IMR-90 (cell line): ENCODE measurements around the gene UNC5A. TPM values are rescaled to one million over a fixed set of nuclear protein-coding genes. Genes with fewer than 3 reads are reported as not detected.

Experiments
- ATAC-seq: fragments of 200-7000 bp; cut with Tn5 transposase; 2 replicates; pipeline ENCODE4 v1.9.1; 2020; ENCODE audit warnings: low read depth, mild to moderate bottlenecking, moderate library complexity
- BruUV-seq: library from RNA; stranded (reverse); fragments of 400-500 nt; replicated peaks from 2 replicates; lab custom pipeline; 2021; lab: Mats Ljungman, UMichigan
- CTCF ChIA-PET: fragments of 300-600 bp; formaldehyde crosslinking; extraction: SDS; loops from one replicate; lab custom pipeline; 2021; ENCODE audit warnings: antibody characterized with exemption; lab: Yijun Ruan, JAX
- POLR2A ChIA-PET: fragments of 300-600 bp; sonication (Branson Sonifier 250); formaldehyde crosslinking; loops from one replicate; lab custom pipeline; 2022; ENCODE audit warnings: antibody characterized with exemption; ENCODE audit not compliant: unreplicated experiment; lab: Charles Lee
- DNase-seq: peaks from one replicate; pipeline ENCODE4 v3.0.0; 2013
- H2AFZ ChIP-seq: replicated peaks from 2 replicates; pipeline ENCODE3; 2013; ENCODE audit warnings: low read length, mild to moderate bottlenecking; ENCODE audit not compliant: poor library complexity
- H2AK5ac ChIP-seq: 2 replicates; pipeline ENCODE4 v1.6.1; 2013; ENCODE audit warnings: low read depth, low read length, inconsistent platforms
- H2AK9ac ChIP-seq: replicated peaks from 2 replicates; pipeline ENCODE3; 2013; ENCODE audit warnings: mild to moderate bottlenecking, low read depth, low read length, moderate library complexity; ENCODE audit not compliant: poor library complexity
- H2BK120ac ChIP-seq: 2 replicates; pipeline ENCODE4 v1.6.1; 2013; ENCODE audit warnings: low read depth, low read length, inconsistent platforms
- H2BK15ac ChIP-seq: 3 replicates; pipeline ENCODE4 v1.6.1; 2013; ENCODE audit warnings: low read depth, low read length, inconsistent platforms
- H2BK20ac ChIP-seq: 2 replicates; pipeline ENCODE4 v1.6.1; 2013; ENCODE audit warnings: low read depth, mild to moderate bottlenecking, inconsistent platforms, low read length, moderate library complexity
- H2BK5ac ChIP-seq: 2 replicates; pipeline ENCODE4 v1.6.1; 2013; ENCODE audit warnings: mild to moderate bottlenecking, low read depth, low read length, inconsistent platforms; ENCODE audit not compliant: poor library complexity, severe bottlenecking
- H3K14ac ChIP-seq: replicated peaks from 2 replicates; pipeline ENCODE4 v1.6.1; 2013; ENCODE audit warnings: low read depth, low read length, inconsistent platforms
- H3K18ac ChIP-seq: 2 replicates; pipeline ENCODE4 v1.6.1; 2013; ENCODE audit warnings: low read depth, low read length, control low read depth
- H3K23ac ChIP-seq: 2 replicates; pipeline ENCODE4 v1.6.1; 2013; ENCODE audit warnings: low read depth, low read length, inconsistent platforms
- H3K27ac ChIP-seq: 2 replicates; pipeline ENCODE4 v1.5.1; 2013; ENCODE audit warnings: mild to moderate bottlenecking, control low read depth, low read length; ENCODE audit not compliant: insufficient read depth
- H3K27me3 ChIP-seq: 2 replicates; pipeline ENCODE4 v1.6.1; 2013; ENCODE audit warnings: low read length; ENCODE audit not compliant: control insufficient read depth, insufficient read depth
- H3K36me3 ChIP-seq: 2 replicates; pipeline ENCODE4 v1.6.1; 2013; ENCODE audit warnings: low read length, mixed read lengths; ENCODE audit not compliant: control insufficient read depth, insufficient read depth
- H3K4ac ChIP-seq: 2 replicates; pipeline ENCODE4 v1.6.1; 2013; ENCODE audit warnings: low read depth, low read length, inconsistent platforms
- H3K4me1 ChIP-seq: 2 replicates; pipeline ENCODE4 v1.6.1; 2013; ENCODE audit warnings: low read length, mixed read lengths; ENCODE audit not compliant: control insufficient read depth, insufficient read depth
- H3K4me2 ChIP-seq: 2 replicates; pipeline ENCODE4 v1.6.1; 2013; ENCODE audit warnings: low read depth, mild to moderate bottlenecking, control low read depth, low read length, moderate library complexity
- H3K4me3 ChIP-seq: 2 replicates; pipeline ENCODE4 v1.5.1; 2013; ENCODE audit warnings: low read depth, mild to moderate bottlenecking, control low read depth, low read length, moderate library complexity; ENCODE audit not compliant: insufficient read depth
- H3K56ac ChIP-seq: 2 replicates; pipeline ENCODE4 v1.6.1; 2013; ENCODE audit warnings: low read length, inconsistent platforms; ENCODE audit not compliant: insufficient read depth; ENCODE audit errors: extremely low read depth
- H3K79me1 ChIP-seq, 2 experiments: 2 replicates each; pipeline ENCODE4 v1.6.1; 2013; ENCODE audit warnings: low read length in 2 of 2, inconsistent platforms in 1 of 2, low read depth in 1 of 2
- H3K9ac ChIP-seq: 2 replicates; pipeline ENCODE4 v1.6.1; 2013; ENCODE audit warnings: low read depth, low read length, control low read depth
- H3K9me1 ChIP-seq: 2 replicates; pipeline ENCODE4 v1.6.1; 2013; ENCODE audit warnings: low read length, inconsistent platforms; ENCODE audit not compliant: insufficient read depth
- H3K9me3 ChIP-seq: 2 replicates; pipeline ENCODE4 v1.6.1; 2013; ENCODE audit warnings: low read length; ENCODE audit not compliant: control insufficient read depth, insufficient read depth
- H4K20me1 ChIP-seq: 2 replicates; pipeline ENCODE4 v1.6.1; 2013; ENCODE audit warnings: low read length, inconsistent platforms; ENCODE audit not compliant: insufficient read depth
- H4K5ac ChIP-seq: 2 replicates; pipeline ENCODE4 v1.6.1; 2013; ENCODE audit warnings: mild to moderate bottlenecking, low read depth, low read length, control low read depth
- H4K8ac ChIP-seq, 2 experiments: 2 replicates each; pipeline ENCODE4 v1.6.1; 2013; ENCODE audit warnings: low read depth in 2 of 2, low read length in 2 of 2, control low read depth in 1 of 2, inconsistent platforms in 1 of 2
- H4K91ac ChIP-seq: 2 replicates; pipeline ENCODE4 v1.6.1; 2013; ENCODE audit warnings: low read depth, low read length, inconsistent platforms; ENCODE audit not compliant: insufficient read depth
- BHLHE40 ChIP-seq: fragments of 150-350 bp; IDR thresholded peaks from 2 replicates; pipeline ENCODE4 v1.6.1; 2016; ENCODE audit warnings: mild to moderate bottlenecking, low read depth, low read length
- CEBPB ChIP-seq: IDR thresholded peaks from 2 replicates; pipeline ENCODE4 v1.6.1; 2012; ENCODE audit warnings: low read depth, low read length, improper control_type of control experiment
- CHD1 ChIP-seq: IDR thresholded peaks from 2 replicates; pipeline ENCODE4 v1.6.1; 2012; ENCODE audit warnings: low read depth, low read length, improper control_type of control experiment
- MXI1 ChIP-seq: IDR thresholded peaks from 2 replicates; pipeline ENCODE4 v1.6.1; 2012; ENCODE audit warnings: low read depth, mild to moderate bottlenecking, low read length, moderate library complexity, borderline replicate concordance
- POLR2A ChIP-seq: IDR thresholded peaks from 2 replicates; pipeline ENCODE4 v1.6.1; 2012; ENCODE audit warnings: mild to moderate bottlenecking, low read depth, low read length
- RCOR1 ChIP-seq: IDR thresholded peaks from 2 replicates; pipeline ENCODE4 v1.6.1; 2012; ENCODE audit warnings: mild to moderate bottlenecking, low read length, improper control_type of control experiment; ENCODE audit not compliant: insufficient replicate concordance
- RFX5 ChIP-seq: IDR thresholded peaks from 2 replicates; pipeline ENCODE4 v1.8.0; 2012; ENCODE audit warnings: low read depth, mild to moderate bottlenecking, low read length, moderate library complexity
- WGBS, 2 experiments: methylation state at CpG; one replicate each; pipeline versions ENCODE4 v1.1.5 to v1.1.7; 2013; ENCODE audit warnings: missing lambda C conversion rate in 2 of 2; ENCODE audit not compliant: insufficient read length in 1 of 2; ENCODE audit errors: extremely low coverage in 2 of 2; 5-methylcytosine and 5-hydroxymethylcytosine counted together
- dilution Hi-C: fragments of 300-500 bp; cut with HindIII; formaldehyde crosslinking; loops from one replicate; pipeline ENCODE4 v1.14.3; 2018; ENCODE audit warnings: low sequenced_read_pairs; ENCODE audit not compliant: unreplicated experiment
- in situ Hi-C: fragments of 300-500 bp; cut with MboI; formaldehyde crosslinking; loops from 3 replicates; pipeline ENCODE4 v1.14.3; 2019; ENCODE audit warnings: low sequenced_read_pairs, inconsistent platforms, mixed read lengths
- intact Hi-C: fragments of 100-400 bp; cut with micrococcal nuclease; formaldehyde crosslinking; loops from 2 replicates; pipeline ENCODE4 v1.10.0; 2022
- polyA plus RNA-seq, 3 experiments: library from polyadenylated mRNA; depleted of rRNA; stranded (reverse); fragments of >200 nt; gene quantifications; 2 replicates each; pipeline ENCODE4 v1.2.3, GENCODE V29; 2012; ENCODE audit warnings: low replicate concordance in 1 of 3
- total RNA-seq: library from RNA; depleted of rRNA; stranded (reverse); fragments of >200 nt; gene quantifications from 2 replicates; pipeline ENCODE4 v1.2.3, GENCODE V29; 2012

The UNC5A gene
- total and polyA plus RNA-seq, 2 of the 4 experiments (the other 2 are of a cell fraction), result not detected

GRCh38 chr5:176768174-176768970, 42.0 kb upstream of the UNC5A start (continued):
- TF ChIP-seq BHLHE40, result no peak

GRCh38 chr5:176769911-176770310, 40.4 kb upstream of the UNC5A start:
- no peak overlapping the region for H2AK9ac ChIP-seq
- H3K4me3 ChIP-seq, result no peak overlapping the region
- no peak overlapping the region for H3K56ac ChIP-seq
- H4K5ac ChIP-seq, result no peak overlapping the region
- BruUV-seq, result no TSS peak
- no peaks in the 10 kb centered on the region for H3K79me1 ChIP-seq
- no peaks in the 10 kb centered on the region for H3K36me3 ChIP-seq
- dilution Hi-C loops (no loop called here), intact Hi-C loops (no loop called here), in situ Hi-C loops (no loop called here)
- 60% methylated on average over 1 of the region's 9 CpGs; no CpG with 5 or more reads in 1 of the 2 experiments for WGBS, 2 experiments
- H3K9me1 ChIP-seq, result no peaks in the 10 kb centered on the region
- 0 out of 2 replicates have a peak, but pooled peaks cover 3% of the 10 kb centered on the region for H3K9me3 ChIP-seq
- H4K8ac ChIP-seq, result no peak overlapping the region
- no peak for ATAC-seq
- H3K14ac ChIP-seq, result no peak overlapping the region
- H2BK120ac ChIP-seq, result no peak overlapping the region
- TF ChIP-seq POLR2A, result no peak
- no peak for TF ChIP-seq CHD1
- TF ChIP-seq CEBPB, result no peak
- no peak for TF ChIP-seq MXI1
- TF ChIP-seq RCOR1, result no peak
- TF ChIP-seq RFX5, result no peak
- ChIA-PET CTCF (no interaction called here), POLR2A (no interaction called here)
- no peak overlapping the region for H3K23ac ChIP-seq
- no peak overlapping the region for H3K4me2 ChIP-seq
- no peak for DNase-seq
- H3K4ac ChIP-seq, result no peak overlapping the region
- H2AFZ ChIP-seq, result no peak overlapping the region
- H3K27ac ChIP-seq, result no peak overlapping the region
- H2BK15ac ChIP-seq, result no peak overlapping the region
- no peaks in the 10 kb centered on the region for H3K4me1 ChIP-seq
- H3K9ac ChIP-seq, result no peak overlapping the region
- H2BK20ac ChIP-seq, result no peak overlapping the region
- H4K91ac ChIP-seq, result no peak overlapping the region
- H4K20me1 ChIP-seq, result no peaks in the 10 kb centered on the region
- H3K18ac ChIP-seq, result no peak overlapping the region
- peaks cover 19% of the 10 kb centered on the region for H3K27me3 ChIP-seq
- no peak overlapping the region for H2BK5ac ChIP-seq
- no peak overlapping the region for H2AK5ac ChIP-seq
